Ramos (cell line): ENCODE results near the gene ANKH.
"Not testable (repeated sequence)": the region's sequence is repeated elsewhere in the genome, so short reads cannot be mapped to it uniquely, and the experiment has no call there.

ENCODE experiments used
- in situ Hi-C: fragments of 300-500 bp; cut with MboI; formaldehyde crosslinking; loops from one replicate; pipeline ENCODE4 v1.14.3; 2022; ENCODE audit warnings: low sequenced_read_pairs; ENCODE audit not compliant: unreplicated experiment

Gene ANKH

GRCh38 chr5:14859980-14860379 is 11.6 kb downstream of the ANKH start:
- in situ Hi-C loops: no loop called here

DNA sequence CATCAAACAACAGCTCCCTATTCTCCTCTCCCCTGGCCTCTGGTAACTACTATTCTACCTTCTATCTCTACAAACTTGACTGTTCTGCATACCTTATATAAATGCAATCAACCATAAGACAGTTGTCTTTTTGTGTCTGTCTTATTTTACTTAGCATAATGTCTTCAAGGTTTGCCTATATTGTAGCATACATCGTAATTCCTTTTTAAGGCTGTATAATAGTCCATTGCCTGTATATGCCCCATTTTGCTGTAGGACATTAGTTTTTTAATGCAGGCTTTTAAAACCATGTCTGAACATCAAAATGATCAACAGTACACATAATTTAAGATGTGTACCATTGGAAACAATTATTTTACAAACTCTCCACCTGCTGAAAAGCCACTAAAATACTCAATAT is 12.4 kb downstream of the ANKH start:
- in situ Hi-C loops: no loop called here

DNA sequence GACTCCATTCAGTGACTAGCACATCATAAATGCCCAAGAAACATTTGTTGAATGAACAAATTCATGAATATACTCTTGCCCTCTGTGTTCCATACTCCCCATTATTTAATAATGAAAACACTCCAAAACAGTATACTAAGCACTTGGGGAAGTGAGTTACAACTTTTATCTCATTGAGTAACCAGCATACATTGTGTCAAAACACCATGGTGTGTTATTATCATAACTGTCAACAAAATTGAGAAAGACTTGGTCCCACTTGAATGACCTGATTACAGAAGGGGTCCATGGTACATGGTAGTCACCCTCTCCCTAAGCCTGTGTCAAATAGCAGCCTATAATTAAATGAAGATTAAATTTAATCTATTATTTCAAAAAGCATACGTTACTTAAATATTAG is 16.2 kb downstream of the ANKH start:
- in situ Hi-C loops: no loop called here

- in situ Hi-C loops: no loop called here
Measured at GRCh38 chr5:14854799-14855198, 16.8 kb downstream of the ANKH start.

DNA sequence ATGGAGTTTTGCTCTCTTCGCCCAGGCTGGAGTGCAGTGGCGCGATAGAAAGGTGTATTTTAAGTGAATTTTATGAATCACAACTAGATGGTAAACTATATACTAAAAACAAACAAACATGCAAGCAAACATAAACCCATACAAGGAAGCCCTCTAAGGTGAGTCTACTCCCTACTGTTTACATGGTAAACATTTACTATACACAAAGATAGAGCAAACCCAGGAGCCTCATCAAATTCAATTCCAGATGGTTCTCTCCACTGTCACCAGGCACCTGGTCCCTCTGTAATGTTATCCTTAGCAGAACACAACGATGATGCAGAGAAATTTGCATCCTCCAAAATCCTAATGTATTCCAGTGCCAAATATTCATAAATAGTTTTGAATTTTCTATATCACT is 17.9 kb downstream of the ANKH start:
- in situ Hi-C loops: no loop called here

DNA sequence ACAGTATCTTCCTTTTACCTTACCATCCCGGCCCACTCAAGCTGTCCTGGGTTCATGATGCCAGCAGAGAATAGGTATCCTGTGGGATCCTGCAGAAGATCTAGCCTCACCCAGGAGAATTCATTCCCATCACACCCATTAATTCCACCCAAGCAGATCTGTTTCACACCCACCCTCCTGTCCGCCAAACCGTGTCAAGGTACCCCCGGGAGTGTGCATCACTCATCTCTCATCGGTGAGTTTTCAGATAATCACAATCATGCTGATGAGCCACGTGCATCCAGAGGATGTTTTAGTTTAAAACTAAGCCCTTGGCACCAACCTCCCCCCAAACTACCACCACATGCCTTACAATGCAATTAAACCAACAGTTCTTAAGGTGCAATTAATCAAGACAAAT is 18.8 kb downstream of the ANKH start:
- in situ Hi-C loops: no loop called here

- in situ Hi-C loops: no loop called here
Measured at GRCh38 chr5:14851999-14852526, 19.5 kb downstream of the ANKH start.

GRCh38 chr5:14851597-14851996 is 20.0 kb downstream of the ANKH start:
- in situ Hi-C loops: no loop called here

DNA sequence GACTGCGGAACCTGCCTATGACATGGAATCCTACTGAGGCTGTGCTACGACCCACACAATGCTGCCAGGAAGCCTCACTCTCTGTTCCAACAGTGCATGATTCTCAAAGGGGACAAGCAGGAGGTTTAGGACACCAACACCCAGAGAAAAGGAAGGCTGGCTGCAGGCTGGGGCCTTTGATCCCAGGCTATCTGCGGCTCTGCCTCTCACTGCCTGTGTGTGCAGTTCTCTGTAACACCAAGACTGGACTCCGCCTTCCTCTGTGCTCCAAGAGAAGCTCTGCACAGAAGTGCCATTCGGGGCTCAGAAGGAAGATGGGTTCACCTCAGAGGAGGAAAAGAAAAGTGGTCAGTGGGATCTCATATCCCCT is 20.5 kb downstream of the ANKH start:
- in situ Hi-C loops: no loop called here

- in situ Hi-C loops: no loop called here
Measured at GRCh38 chr5:14850419-14851049, 21.0 kb downstream of the ANKH start.

- in situ Hi-C loops: no loop called here
Measured at GRCh38 chr5:14849516-14850294, 21.9 kb downstream of the ANKH start.

GRCh38 chr5:14848942-14849341 is 22.6 kb downstream of the ANKH start:
- in situ Hi-C loops: not testable (repeated sequence)

GRCh38 chr5:14848385-14848784 is 23.2 kb downstream of the ANKH start:
- in situ Hi-C loops: no loop called here

- in situ Hi-C loops: no loop called here
Measured at GRCh38 chr5:14847471-14847870, 24.1 kb downstream of the ANKH start.

DNA sequence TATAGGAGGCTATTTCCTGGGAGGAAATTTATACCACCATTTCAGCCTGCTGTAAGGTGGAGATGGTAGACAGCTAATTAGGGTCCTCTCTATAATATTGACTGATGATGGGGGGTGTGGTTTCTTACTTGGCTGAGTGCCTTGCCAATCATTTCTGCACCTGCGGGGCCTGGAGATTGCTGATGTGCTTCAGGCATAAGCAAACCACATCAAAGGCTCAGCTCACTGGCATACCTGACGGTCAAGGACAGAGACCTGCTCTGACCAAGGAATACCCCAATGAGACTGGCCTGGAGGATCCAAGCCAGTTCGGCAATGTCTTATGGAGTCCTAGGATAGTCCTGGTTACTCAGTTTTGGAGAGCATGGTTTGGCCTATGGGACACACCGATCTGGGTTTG is 29.5 kb downstream of the ANKH start:
- in situ Hi-C loops: no loop called here

- in situ Hi-C loops: no loop called here
Measured at GRCh38 chr5:14840624-14841023, 31.0 kb downstream of the ANKH start.

- in situ Hi-C loops: no loop called here
Measured at GRCh38 chr5:14838396-14839319, 32.9 kb downstream of the ANKH start.

DNA sequence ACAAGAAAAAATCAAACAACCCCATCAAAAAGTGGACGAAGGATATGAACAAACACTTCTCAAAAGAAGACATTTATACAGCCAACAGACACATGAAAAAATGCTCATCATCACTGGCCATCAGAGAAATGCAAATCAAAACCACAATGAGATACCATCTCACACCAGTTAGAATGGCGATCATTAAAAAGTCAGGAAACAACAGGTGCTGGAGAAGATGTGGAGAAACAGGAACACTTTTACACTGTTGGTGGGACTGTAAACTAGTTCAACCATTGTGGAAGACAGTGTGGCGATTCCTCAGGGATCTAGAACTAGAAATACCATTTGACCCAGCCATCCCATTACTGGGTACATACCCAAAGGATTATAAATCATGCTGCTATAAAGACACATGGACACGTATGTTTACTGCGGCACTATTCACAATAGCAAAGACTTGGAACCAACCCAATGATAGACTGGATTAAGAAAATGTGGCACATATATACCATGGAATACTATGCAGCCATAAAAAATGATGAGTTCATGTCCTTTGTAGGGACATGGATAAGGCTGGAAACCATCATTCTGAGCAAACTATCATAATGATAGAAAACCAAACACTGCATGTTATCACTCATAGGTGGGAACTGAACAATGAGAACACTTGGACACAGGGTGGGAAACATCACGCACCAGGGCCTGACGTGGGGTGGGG is 34.0 kb downstream of the ANKH start:
- in situ Hi-C loops: not testable (repeated sequence)

GRCh38 chr5:14834584-14835550 is 36.7 kb downstream of the ANKH start:
- in situ Hi-C loops: no loop called here
